GM21423 (cell line): ENCODE data around the gene ALG1L2.
"Not testable (repeated sequence)": the region's sequence is repeated elsewhere in the genome, so short reads cannot be mapped to it uniquely, and the experiment has no call there.

Experiments used
- ATAC-seq: cut with Tn5 transposase; IDR thresholded peaks from one replicate; pipeline ENCODE4 v1.9.1; 2021; ENCODE audit warnings: mild to moderate bottlenecking, moderate library complexity; ENCODE audit not compliant: unreplicated experiment

Gene ALG1L2

GRCh38 chr3:130122891-130123775, 41.5 kb downstream of the ALG1L2 start:
- ATAC-seq = not testable (repeated sequence)

DNA sequence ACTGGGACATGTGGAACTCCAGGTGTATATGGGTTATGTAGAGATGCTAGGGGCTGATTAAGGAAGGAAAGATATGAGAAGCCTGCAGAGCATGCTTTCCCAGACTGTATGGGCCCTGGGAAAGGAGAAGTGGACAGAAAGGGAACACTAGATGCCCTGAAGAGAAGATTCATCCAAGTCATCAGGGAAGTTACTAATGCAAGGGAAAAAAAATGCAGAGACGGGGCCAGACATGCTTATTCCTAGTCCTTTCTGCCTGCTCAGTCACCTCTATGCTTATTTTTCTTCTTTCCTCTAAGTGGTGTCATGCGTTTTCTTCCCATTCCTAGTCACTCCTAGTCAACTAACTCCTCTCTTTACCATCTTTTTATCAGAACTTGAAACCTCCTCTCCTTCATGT, 43.8 kb downstream of the ALG1L2 start:
- ATAC-seq = not testable (repeated sequence)

- not testable (repeated sequence) for ATAC-seq
These were observed 54.7 kb downstream of the ALG1L2 start for GRCh38 chr3:130136337-130136736.

DNA sequence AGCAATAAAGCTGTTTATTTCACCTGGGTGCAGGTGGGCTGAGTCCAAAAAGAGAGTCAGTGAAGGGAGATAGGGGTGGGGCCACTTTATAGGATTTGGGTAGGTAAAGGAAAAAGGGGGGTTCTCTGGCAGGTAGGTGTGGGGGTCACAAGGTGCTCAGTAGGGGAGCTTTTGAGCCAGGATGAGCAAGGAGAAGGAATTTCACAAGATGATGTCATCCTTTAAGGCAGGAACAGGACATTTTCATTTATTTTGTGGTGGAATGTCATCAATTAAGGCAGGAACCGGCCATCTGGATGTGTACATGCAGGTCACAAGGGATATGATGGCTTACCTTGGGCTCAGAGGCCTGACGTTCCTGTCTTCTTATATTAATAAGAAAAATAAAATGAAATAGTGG, 56.1 kb downstream of the ALG1L2 start:
- ATAC-seq = not testable (repeated sequence)

DNA sequence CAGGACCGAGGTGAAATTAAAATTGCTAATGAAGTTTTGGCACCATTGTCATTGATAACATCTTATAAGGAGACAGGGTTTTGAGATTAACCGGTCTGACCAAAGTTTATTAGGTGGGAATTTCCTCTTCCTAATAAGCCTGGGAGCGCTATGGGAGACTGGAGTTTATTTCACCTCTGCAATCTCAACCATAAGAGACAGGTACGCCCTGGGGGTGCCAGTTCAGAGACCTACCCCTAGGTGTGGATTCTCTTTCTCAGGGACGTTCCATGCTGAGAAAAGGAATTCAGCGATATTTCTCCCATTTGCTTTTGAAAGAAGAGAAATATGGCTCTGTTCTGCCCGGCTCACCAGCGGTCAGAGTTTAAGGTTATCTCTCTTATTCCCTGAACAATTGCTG, 57.4 kb downstream of the ALG1L2 start:
- ATAC-seq = not testable (repeated sequence)

- not testable (repeated sequence) for ATAC-seq
These were observed 59.1 kb downstream of the ALG1L2 start for GRCh38 chr3:130140756-130141155.

GRCh38 chr3:130143648-130144327, 62.2 kb downstream of the ALG1L2 start:
- not testable (repeated sequence) for ATAC-seq

- ATAC-seq = not testable (repeated sequence)
These were observed 62.7 kb downstream of the ALG1L2 start for GRCh38 chr3:130144328-130144650.

- not testable (repeated sequence) for ATAC-seq
These were observed 63.8 kb downstream of the ALG1L2 start for GRCh38 chr3:130145456-130145855.

DNA sequence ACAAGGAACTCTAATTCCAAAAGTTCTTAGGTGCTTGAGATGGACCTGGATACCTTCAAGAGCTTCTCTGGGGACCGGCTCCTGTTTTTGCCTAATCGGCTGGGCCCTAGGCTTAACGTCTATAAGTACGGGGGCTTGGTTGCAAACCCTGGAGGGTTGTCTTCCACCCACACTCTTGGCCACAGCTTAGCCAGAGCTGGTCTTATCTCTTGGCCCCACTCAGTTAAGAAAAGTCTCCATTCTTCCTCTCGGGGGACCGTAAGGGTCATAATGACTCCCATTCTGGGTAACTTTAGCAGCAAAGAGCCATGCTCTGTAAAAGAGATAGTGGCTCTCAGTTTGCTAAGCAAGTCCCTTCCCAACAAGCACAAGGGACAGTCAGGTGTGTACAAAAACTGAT, 64.8 kb downstream of the ALG1L2 start:
- ATAC-seq = not testable (repeated sequence)
